K562 (cell line): Measurements from ENCODE around the gene STIM1. TPM values are rescaled to one million over a fixed set of nuclear protein-coding genes. Genes with fewer than 3 reads are reported as not detected.
A peak's percentile ranks its signal among the peaks of the same experiment; 100 is the strongest.

ENCODE experiments used
- CHD4 ChIP-seq: fragments of 200-600 bp; sonication (generic); IDR thresholded peaks from 3 replicates; pipeline ENCODE4 v1.6.1; 2012; ENCODE audit warnings: low read depth, mild to moderate bottlenecking, mixed read lengths, low read length, inconsistent platforms; ENCODE audit not compliant: insufficient read depth, insufficient replicate concordance, poor library complexity, severe bottlenecking
- DPF2 ChIP-seq: fragments of 450-650 bp; IDR thresholded peaks from 2 replicates; pipeline ENCODE4 v1.6.1; 2016
- EHMT2 ChIP-seq: fragments of 450-650 bp; IDR thresholded peaks from 2 replicates; pipeline ENCODE4 v1.6.1; 2018; ENCODE audit warnings: antibody characterized with exemption
- EWSR1 ChIP-seq: fragments of 450-650 bp; IDR thresholded peaks from 2 replicates; pipeline ENCODE4 v1.6.1; 2018; ENCODE audit warnings: borderline replicate concordance, mild to moderate bottlenecking, low read depth, moderate library complexity; ENCODE audit not compliant: partially characterized antibody
- HDAC2 ChIP-seq: fragments of 450-650 bp; IDR thresholded peaks from 2 replicates; pipeline ENCODE4 v1.6.1; 2016; ENCODE audit warnings: mild to moderate bottlenecking
- HMG20B ChIP-seq: fragments of 250-450 bp; sonication (Bioruptor Pico); IDR thresholded peaks from 2 replicates; pipeline ENCODE4 v1.5.0; 2021; ENCODE audit warnings: mild to moderate bottlenecking
- NCOA6 ChIP-seq: fragments of 450-650 bp; IDR thresholded peaks from 2 replicates; pipeline ENCODE4 v1.6.1; 2017; ENCODE audit warnings: mild to moderate bottlenecking
- RBM14 ChIP-seq: fragments of 200-400 bp; formaldehyde crosslinking; IDR thresholded peaks from 2 replicates; pipeline ENCODE4 v1.6.1; 2018; ENCODE audit warnings: low read depth, mild to moderate bottlenecking, low read length, moderate library complexity, borderline replicate concordance; ENCODE audit not compliant: insufficient read depth
- RBM25 ChIP-seq: fragments of 200-400 bp; formaldehyde crosslinking; IDR thresholded peaks from 2 replicates; pipeline ENCODE4 v1.6.1; 2018; ENCODE audit warnings: low read length, low read depth, moderate library complexity; ENCODE audit not compliant: severe bottlenecking
- SMARCC2 ChIP-seq: fragments of 450-650 bp; IDR thresholded peaks from 2 replicates; pipeline ENCODE4 v1.6.1; 2017; ENCODE audit warnings: antibody characterized with exemption, moderate library complexity, mild to moderate bottlenecking, low read depth
- ZNF197 ChIP-seq: fragments of 200-800 bp; sonication (Bioruptor generic); IDR thresholded peaks from 2 replicates; pipeline ENCODE4 v1.6.1; 2016; ENCODE audit warnings: low read depth, missing genetic modification characterization, missing compliant biosample characterization
- ZNF408 ChIP-seq: fragments of 250-450 bp; sonication (Bioruptor Pico); IDR thresholded peaks from 2 replicates; pipeline ENCODE4 v1.4.0; 2020; ENCODE audit warnings: low read depth, mild to moderate bottlenecking, moderate library complexity
- ZNF764 ChIP-seq: fragments of 250-450 bp; sonication (Bioruptor Pico); IDR thresholded peaks from 2 replicates; pipeline ENCODE4 v1.4.0; 2020; ENCODE audit warnings: low read depth, mild to moderate bottlenecking, moderate library complexity
- ZNF778 ChIP-seq: fragments of 450-650 bp; formaldehyde crosslinking; IDR thresholded peaks from 2 replicates; pipeline ENCODE4 v1.4.0; 2020; ENCODE audit warnings: mild to moderate bottlenecking, moderate library complexity
- polyA plus RNA-seq, 8 experiments: library from polyadenylated mRNA; depleted of rRNA in 4 of 8; stranded (reverse) in 5 of 8; unstranded in 3 of 8; fragments of >200 nt; fragmentation: Nextera tagmentation in 2 of 8; fragmentation: Illumina TruSeq in 1 of 8; extraction: Ambion mirVana in 2 of 8; extraction: Trizol in 1 of 8; gene quantifications; 2 replicates each; pipeline versions ENCODE4 v1.2.1 to v1.2.3, GENCODE V29; 2011 to 2014; ENCODE audit warnings: inconsistent platforms in 1 of 8, missing spikeins in 1 of 8
- total RNA-seq, 7 experiments: library from RNA; depleted of rRNA in 6 of 7; stranded (reverse); fragments of >200 nt in 6 of 7; fragmentation: Illumina TruSeq in 2 of 7; extraction: Trizol in 2 of 7; gene quantifications; 2 replicates each; pipeline versions ENCODE4 v1.2.1 to v1.2.3, GENCODE V29; 2011 to 2021; ENCODE audit warnings: low replicate concordance in 1 of 7
- TF ChIP-seq, protein P1 (sequence below), 2 experiments: fragments of 200-800 bp in 1 of 2; sonication (Bioruptor generic) in 1 of 2; sonication (generic) in 1 of 2; formaldehyde crosslinking in 1 of 2; IDR thresholded peaks in 1 of 2; conservative IDR thresholded peaks in 1 of 2; 2 replicates each; pipeline versions ENCODE4 v1.5.0 to v1.6.1; 2016 to 2020; ENCODE audit warnings: missing compliant biosample characterization in 1 of 2, missing genetic modification characterization in 1 of 2, missing genetic modification reagents in 1 of 2
- TF ChIP-seq, protein P2 (sequence below), 2 experiments: fragments of 450-650 bp in 1 of 2; sonication (generic) in 1 of 2; formaldehyde crosslinking in 1 of 2; IDR thresholded peaks; 2 replicates each; pipeline versions ENCODE4 v1.7.1 to v1.9.0; 2016 to 2022; ENCODE audit warnings: inconsistent platforms in 1 of 2, mild to moderate bottlenecking in 1 of 2, missing genetic modification reagents in 1 of 2

STIM1 gene
- total and polyA plus RNA-seq, 9 of the 15 experiments (the other 6 are each of a cell fraction or from before 2014, with no cell fraction given) = 7.7 to 50.5 (median 22.5) TPM

DNA sequence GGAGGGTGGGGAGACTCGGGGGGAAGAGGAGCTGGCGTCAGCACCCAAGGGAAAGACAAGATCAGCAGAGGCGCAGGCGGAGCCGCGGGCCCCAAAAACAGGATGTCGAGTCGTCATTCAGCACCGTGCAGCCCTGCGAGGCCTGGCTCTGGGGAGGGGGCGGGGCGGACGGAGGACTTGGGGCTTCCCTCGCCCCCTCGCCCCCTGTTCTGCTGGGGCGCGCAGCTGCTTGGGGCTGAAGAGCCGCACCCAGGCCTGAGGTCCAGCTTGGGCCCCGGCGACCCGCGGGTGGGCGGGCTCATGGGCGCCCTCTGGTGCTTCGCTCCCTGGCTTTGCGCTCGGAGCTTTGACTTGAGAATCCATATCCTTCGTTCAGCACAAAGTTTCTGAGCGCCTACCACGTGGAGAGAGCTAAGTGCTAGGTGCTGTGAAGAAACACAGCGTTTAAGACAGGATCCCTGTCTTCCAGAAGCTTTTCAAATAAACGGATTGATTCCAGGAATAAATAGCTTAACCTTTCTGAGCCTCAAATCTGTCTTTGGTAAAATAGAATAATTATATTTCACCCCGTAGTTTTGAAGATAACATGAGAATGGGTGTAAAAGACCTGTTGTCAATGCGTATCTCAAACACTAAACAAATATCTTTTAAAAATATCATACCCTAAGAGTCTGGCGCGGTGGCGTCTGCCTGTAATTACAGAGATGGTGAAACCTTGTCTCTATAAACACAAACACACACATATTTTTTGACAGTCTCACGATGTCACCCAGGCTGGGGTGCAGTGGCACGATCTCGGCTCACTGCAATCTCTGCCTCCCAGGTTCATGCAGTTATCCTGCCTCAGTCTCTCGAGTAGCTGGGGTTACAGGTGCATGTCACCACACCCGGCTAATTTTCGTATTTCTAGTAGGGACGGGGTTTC, 13.8 kb upstream of the STIM1 start (continued):
- TF ChIP-seq, protein P1, sequence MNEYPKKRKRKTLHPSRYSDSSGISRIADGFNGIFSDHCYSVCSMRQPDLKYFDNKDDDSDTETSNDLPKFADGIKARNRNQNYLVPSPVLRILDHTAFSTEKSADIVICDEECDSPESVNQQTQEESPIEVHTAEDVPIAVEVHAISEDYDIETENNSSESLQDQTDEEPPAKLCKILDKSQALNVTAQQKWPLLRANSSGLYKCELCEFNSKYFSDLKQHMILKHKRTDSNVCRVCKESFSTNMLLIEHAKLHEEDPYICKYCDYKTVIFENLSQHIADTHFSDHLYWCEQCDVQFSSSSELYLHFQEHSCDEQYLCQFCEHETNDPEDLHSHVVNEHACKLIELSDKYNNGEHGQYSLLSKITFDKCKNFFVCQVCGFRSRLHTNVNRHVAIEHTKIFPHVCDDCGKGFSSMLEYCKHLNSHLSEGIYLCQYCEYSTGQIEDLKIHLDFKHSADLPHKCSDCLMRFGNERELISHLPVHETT (CRISPR knock-in tag; conservative IDR thresholded peaks at IDR 0.05 in 1 of 2, IDR thresholded peaks at IDR 0.05 in 1 of 2) = peak in 1 of 2 experiments; percentile 65; a peak in 1 of 4 replicates
- TF ChIP-seq ZNF778 (CRISPR knock-in tag) = no peak
- TF ChIP-seq DPF2 = 0 out of 2 replicates have a peak, but pooled peaks have one; percentile 62
- no peak for TF ChIP-seq ZNF408 (CRISPR knock-in tag)
- TF ChIP-seq ZNF197 (CRISPR knock-in tag) = no peak
- TF ChIP-seq ZNF764 = no peak
- no peak for TF ChIP-seq NCOA6
- no peak for TF ChIP-seq SMARCC2
- TF ChIP-seq EHMT2 = no peak
- no peak for TF ChIP-seq EWSR1
- peak; percentile 68; the same call in 1 of the 2 replicates for TF ChIP-seq HDAC2
- TF ChIP-seq RBM25 = no peak
- TF ChIP-seq CHD4 = no peak
- no peak for TF ChIP-seq HMG20B (CRISPR knock-in tag)
- no peak for TF ChIP-seq RBM14
- TF ChIP-seq, protein P2, sequence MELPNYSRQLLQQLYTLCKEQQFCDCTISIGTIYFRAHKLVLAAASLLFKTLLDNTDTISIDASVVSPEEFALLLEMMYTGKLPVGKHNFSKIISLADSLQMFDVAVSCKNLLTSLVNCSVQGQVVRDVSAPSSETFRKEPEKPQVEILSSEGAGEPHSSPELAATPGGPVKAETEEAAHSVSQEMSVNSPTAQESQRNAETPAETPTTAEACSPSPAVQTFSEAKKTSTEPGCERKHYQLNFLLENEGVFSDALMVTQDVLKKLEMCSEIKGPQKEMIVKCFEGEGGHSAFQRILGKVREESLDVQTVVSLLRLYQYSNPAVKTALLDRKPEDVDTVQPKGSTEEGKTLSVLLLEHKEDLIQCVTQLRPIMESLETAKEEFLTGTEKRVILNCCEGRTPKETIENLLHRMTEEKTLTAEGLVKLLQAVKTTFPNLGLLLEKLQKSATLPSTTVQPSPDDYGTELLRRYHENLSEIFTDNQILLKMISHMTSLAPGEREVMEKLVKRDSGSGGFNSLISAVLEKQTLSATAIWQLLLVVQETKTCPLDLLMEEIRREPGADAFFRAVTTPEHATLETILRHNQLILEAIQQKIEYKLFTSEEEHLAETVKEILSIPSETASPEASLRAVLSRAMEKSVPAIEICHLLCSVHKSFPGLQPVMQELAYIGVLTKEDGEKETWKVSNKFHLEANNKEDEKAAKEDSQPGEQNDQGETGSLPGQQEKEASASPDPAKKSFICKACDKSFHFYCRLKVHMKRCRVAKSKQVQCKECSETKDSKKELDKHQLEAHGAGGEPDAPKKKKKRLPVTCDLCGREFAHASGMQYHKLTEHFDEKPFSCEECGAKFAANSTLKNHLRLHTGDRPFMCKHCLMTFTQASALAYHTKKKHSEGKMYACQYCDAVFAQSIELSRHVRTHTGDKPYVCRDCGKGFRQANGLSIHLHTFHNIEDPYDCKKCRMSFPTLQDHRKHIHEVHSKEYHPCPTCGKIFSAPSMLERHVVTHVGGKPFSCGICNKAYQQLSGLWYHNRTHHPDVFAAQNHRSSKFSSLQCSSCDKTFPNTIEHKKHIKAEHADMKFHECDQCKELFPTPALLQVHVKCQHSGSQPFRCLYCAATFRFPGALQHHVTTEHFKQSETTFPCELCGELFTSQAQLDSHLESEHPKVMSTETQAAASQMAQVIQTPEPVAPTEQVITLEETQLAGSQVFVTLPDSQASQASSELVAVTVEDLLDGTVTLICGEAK (IDR thresholded peaks at IDR 0.05) = no peak
- TF ChIP-seq, protein P2 (CRISPR knock-in tag; IDR thresholded peaks at IDR 0.05) = no peak
